ENCODE data around the gene CEACAM3. TPM values are rescaled to one million over a fixed set of nuclear protein-coding genes. Genes with fewer than 3 reads are reported as not detected.

Gene CEACAM3
- total and polyA plus RNA-seq, 7 donors: 2.3 TPM; not detected in 6

- Histone ChIP-seq H3K4me3 (no peak overlapping the region), H3K27ac (no peak overlapping the region), H3K27me3 (no peaks in the 10 kb centered on the region), H3K36me3 (no peaks in the 10 kb centered on the region), H3K9me3 (no peaks in the 10 kb centered on the region), H3K4me1 (no peaks in the 10 kb centered on the region)
- WGBS, 2 donors: 71 to 79% methylated on average over 5 of the region's 5 CpGs
- intact Hi-C loops (cut with DNase I): no loop called here
- no peak for TF ChIP-seq EP300 (IDR thresholded peaks at IDR 0.05)
- no peak for TF ChIP-seq POLR2A (IDR thresholded peaks at IDR 0.05)
- no peak for TF ChIP-seq POLR2AphosphoS5 (IDR thresholded peaks at IDR 0.05)
- no peak for TF ChIP-seq CTCF (IDR thresholded peaks at IDR 0.05)
- DNase-seq: no peak
Measured at GRCh38 chr19:41850381-41850780, 54.0 kb downstream of the CEACAM3 start.

DNA sequence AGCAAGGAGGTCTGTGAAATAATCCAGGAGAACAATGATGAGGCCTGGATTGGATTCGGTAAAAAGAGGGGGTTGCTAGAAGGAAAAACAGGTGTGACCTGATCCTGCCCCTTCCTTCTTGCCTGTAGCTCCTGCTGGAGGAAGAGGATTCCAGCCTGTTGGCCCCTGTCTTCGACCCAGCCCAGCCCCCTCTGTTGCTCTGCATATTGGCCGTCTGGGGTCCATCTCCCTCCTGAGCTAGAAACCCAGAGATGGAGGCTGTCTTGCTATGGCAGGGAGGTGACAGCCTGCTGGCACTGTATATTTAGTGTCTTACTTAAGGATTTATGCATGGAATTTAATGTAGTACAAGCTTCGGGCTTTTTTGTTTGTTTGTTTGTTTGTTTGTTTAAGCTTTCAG, 55.1 kb downstream of the CEACAM3 start:
- Histone ChIP-seq H3K4me1 (no peaks in the 10 kb centered on the region), H3K27me3 (no peaks in the 10 kb centered on the region), H3K4me3 (no peak overlapping the region), H3K9me3 (no peaks in the 10 kb centered on the region), H3K36me3 (no peaks in the 10 kb centered on the region), H3K27ac (no peak overlapping the region)
- intact Hi-C loops (cut with DNase I): no loop called here
- 51 to 56% methylated on average over 4 of the region's 4 CpGs for WGBS, 2 donors
- DNase-seq: no peak
- TF ChIP-seq POLR2AphosphoS5 (IDR thresholded peaks at IDR 0.05): no peak
- TF ChIP-seq EP300 (IDR thresholded peaks at IDR 0.05): no peak
- no peak for TF ChIP-seq CTCF (IDR thresholded peaks at IDR 0.05)
- no peak for TF ChIP-seq POLR2A (IDR thresholded peaks at IDR 0.05)

DNA sequence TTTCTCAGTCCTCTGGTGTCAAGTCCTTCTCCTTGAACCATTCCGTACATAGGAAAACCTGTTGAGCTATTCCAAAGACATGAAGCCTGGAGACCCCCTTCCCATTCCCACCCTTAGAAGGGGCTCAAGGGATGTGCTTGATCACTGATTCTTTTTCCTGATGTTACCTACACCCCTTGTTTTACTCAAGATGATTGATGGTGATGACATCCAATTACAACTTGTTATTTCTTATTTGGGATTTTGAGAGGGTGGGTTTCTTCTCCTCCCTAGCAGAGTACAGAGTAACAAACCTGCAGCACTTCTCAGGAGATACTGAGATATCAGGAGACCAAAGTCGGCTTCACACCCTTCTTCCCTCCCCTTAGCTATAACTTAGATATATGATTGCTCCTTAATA, 57.0 kb downstream of the CEACAM3 start:
- DNase-seq: no peak
- H3K27ac ChIP-seq: no peak overlapping the region
- no peaks in the 10 kb centered on the region for H3K27me3 ChIP-seq
- no peak overlapping the region for H3K4me3 ChIP-seq
- intact Hi-C loops (cut with DNase I): no loop called here
- H3K36me3 ChIP-seq: no peaks in the 10 kb centered on the region
- no peaks in the 10 kb centered on the region for H3K4me1 ChIP-seq
- TF ChIP-seq EP300 (IDR thresholded peaks at IDR 0.05) (no peak), CTCF (IDR thresholded peaks at IDR 0.05) (no peak), POLR2AphosphoS5 (IDR thresholded peaks at IDR 0.05) (no peak), POLR2A (IDR thresholded peaks at IDR 0.05) (no peak)
- H3K9me3 ChIP-seq: no peaks in the 10 kb centered on the region
- WGBS, 2 donors: 39 to 88% methylated on average over 2 of the region's 2 CpGs

DNA sequence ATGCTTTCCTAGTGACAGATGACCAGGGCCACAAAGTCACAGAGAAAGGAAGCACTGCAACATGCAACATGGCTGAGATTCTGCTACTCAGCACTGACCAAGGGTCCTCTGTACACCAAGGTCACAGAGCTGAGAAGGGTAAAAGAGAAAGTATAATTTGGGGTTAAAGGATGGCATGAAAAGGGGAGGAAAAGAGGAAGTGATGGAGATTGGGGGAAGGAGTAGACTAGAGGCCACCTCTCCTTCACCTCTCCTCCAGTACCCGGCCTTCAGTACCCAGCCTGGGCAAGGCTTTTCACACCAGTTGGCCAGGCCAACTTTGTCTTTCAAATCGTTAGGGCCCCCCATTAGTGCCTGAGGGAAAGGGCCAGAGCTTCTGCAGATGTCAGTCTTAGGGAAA, 57.4 kb downstream of the CEACAM3 start:
- DNase-seq: no peak

More for the DNA sequence above, 57.4 kb downstream of the CEACAM3 start:
- WGBS, 2 donors: 74 to 75% methylated on average over 2 of the region's 2 CpGs
- TF ChIP-seq POLR2AphosphoS5 (IDR thresholded peaks at IDR 0.05): no peak
- TF ChIP-seq POLR2A (IDR thresholded peaks at IDR 0.05): no peak
- TF ChIP-seq EP300 (IDR thresholded peaks at IDR 0.05): no peak
- no peak for TF ChIP-seq CTCF (IDR thresholded peaks at IDR 0.05)
- Histone ChIP-seq H3K36me3 (no peaks in the 10 kb centered on the region), H3K4me3 (no peak overlapping the region), H3K27me3 (no peaks in the 10 kb centered on the region), H3K4me1 (no peaks in the 10 kb centered on the region), H3K27ac (no peak overlapping the region), H3K9me3 (no peaks in the 10 kb centered on the region)
- intact Hi-C loops (cut with DNase I): no loop called here
